BLaER1 treated with 17β-estradiol and CSF1 and Interleukin-3, amounts not matched to agents 10 nM and 100 nM (cell line): ENCODE measurements around the gene TENM4.

Source experiments
- H3K27ac ChIP-seq, 11 experiments: shearing (Covaris generic); formaldehyde crosslinking; 2 replicates each; pipeline ENCODE4 v1.8.1; 2022
- H3K27me3 ChIP-seq, 11 experiments: shearing (Covaris generic); formaldehyde crosslinking; 2 replicates each; pipeline ENCODE4 v1.8.1; 2022
- H3K36me3 ChIP-seq, 11 experiments: shearing (Covaris generic); formaldehyde crosslinking; 2 replicates each; pipeline ENCODE4 v1.8.1; 2022
- H3K4me1 ChIP-seq, 10 experiments: shearing (Covaris generic); formaldehyde crosslinking; 2 replicates each; pipeline ENCODE4 v1.8.1; 2022
- H3K4me2 ChIP-seq, 11 experiments: shearing (Covaris generic); formaldehyde crosslinking; 2 replicates each; pipeline ENCODE4 v1.8.1; 2022
- H3K4me3 ChIP-seq, 10 experiments: shearing (Covaris generic); formaldehyde crosslinking; 2 replicates each; pipeline ENCODE4 v1.8.1; 2022
- H3K9ac ChIP-seq, 11 experiments: shearing (Covaris generic); formaldehyde crosslinking; 2 replicates each; pipeline ENCODE4 v1.8.1; 2022
- H3K9me3 ChIP-seq, 11 experiments: shearing (Covaris generic); formaldehyde crosslinking; replicated peaks in 1 of 11; 2 replicates each; pipeline ENCODE4 v1.8.1; 2022
- H4K20me1 ChIP-seq, 11 experiments: shearing (Covaris generic); formaldehyde crosslinking; 2 replicates each; pipeline ENCODE4 v1.8.1; 2022
- Cebpa-rat ChIP-seq, 11 experiments: shearing (Covaris generic); IDR thresholded peaks; 2 replicates each; pipeline ENCODE4 v1.8.1; 2022

The TENM4 gene

GRCh38 chr11:78669249-78669648, 771.6 kb downstream of the TENM4 start:
- Histone ChIP-seq H3K4me2 (no peak overlapping the region), H3K4me1 (no peaks in the 10 kb centered on the region), H3K9me3 (peaks cover 0 to 16% (median 0%) of the 10 kb centered on the region in 11 experiments; a peak in 5 of 22 replicates), H3K36me3 (peaks cover 0 to 57% (median 25%) of the 10 kb centered on the region in 11 experiments; a peak in 13 of 22 replicates), H3K4me3 (no peak overlapping the region), H3K9ac (no peak overlapping the region), H3K27ac (no peak overlapping the region), H4K20me1 (no peaks in the 10 kb centered on the region), H3K27me3 (no peaks in the 10 kb centered on the region)
- TF ChIP-seq Cebpa-rat (IDR thresholded peaks at IDR 0.05), result no peak

- Histone ChIP-seq H3K27me3 (no peaks in the 10 kb centered on the region), H3K36me3 (peaks cover 0 to 57% (median 25%) of the 10 kb centered on the region in 11 experiments; a peak in 13 of 22 replicates), H4K20me1 (no peaks in the 10 kb centered on the region), H3K4me1 (no peaks in the 10 kb centered on the region), H3K4me2 (no peak overlapping the region), H3K9me3 (peaks cover 0 to 16% (median 0%) of the 10 kb centered on the region in 11 experiments; a peak in 5 of 22 replicates), H3K27ac (no peak overlapping the region), H3K4me3 (no peak overlapping the region), H3K9ac (no peak overlapping the region)
- no peak for TF ChIP-seq Cebpa-rat (IDR thresholded peaks at IDR 0.05)
These were observed 773.4 kb downstream of the TENM4 start for GRCh38 chr11:78667461-78667860.

GRCh38 chr11:78666675-78667160, 774.1 kb downstream of the TENM4 start:
- peaks cover 0 to 16% (median 0%) of the 10 kb centered on the region in 11 experiments; a peak in 5 of 22 replicates for H3K9me3 ChIP-seq
- no peaks in the 10 kb centered on the region for H4K20me1 ChIP-seq
- no peaks in the 10 kb centered on the region for H3K27me3 ChIP-seq
- TF ChIP-seq Cebpa-rat (IDR thresholded peaks at IDR 0.05), result no peak
- H3K4me2 ChIP-seq, result no peak overlapping the region
- peaks cover 0 to 55% (median 25%) of the 10 kb centered on the region in 11 experiments; a peak in 13 of 22 replicates for H3K36me3 ChIP-seq
- H3K4me3 ChIP-seq, result no peak overlapping the region
- H3K9ac ChIP-seq, result no peak overlapping the region
- H3K27ac ChIP-seq, result no peak overlapping the region
- H3K4me1 ChIP-seq, result no peaks in the 10 kb centered on the region

- H3K9me3 ChIP-seq, result peaks cover 0 to 8% (median 0%) of the 10 kb centered on the region in 11 experiments; a peak in 4 of 22 replicates
- no peaks in the 10 kb centered on the region for H4K20me1 ChIP-seq
- TF ChIP-seq Cebpa-rat (IDR thresholded peaks at IDR 0.05), result no peak
- H3K36me3 ChIP-seq, result peaks cover 0 to 46% (median 9%) of the 10 kb centered on the region in 11 experiments; a peak in 13 of 22 replicates
- H3K27ac ChIP-seq, result no peak overlapping the region
- no peak overlapping the region for H3K9ac ChIP-seq
- H3K4me1 ChIP-seq, result no peaks in the 10 kb centered on the region
- H3K27me3 ChIP-seq, result no peaks in the 10 kb centered on the region
- no peak overlapping the region for H3K4me3 ChIP-seq
- H3K4me2 ChIP-seq, result no peak overlapping the region
These were observed 776.2 kb downstream of the TENM4 start for GRCh38 chr11:78664636-78665035.

- no peaks in the 10 kb centered on the region for H3K9me3 ChIP-seq
- no peaks in the 10 kb centered on the region for H3K27me3 ChIP-seq
- no peak overlapping the region for H3K4me3 ChIP-seq
- H3K4me1 ChIP-seq, result no peaks in the 10 kb centered on the region
- H4K20me1 ChIP-seq, result no peaks in the 10 kb centered on the region
- no peak for TF ChIP-seq Cebpa-rat (IDR thresholded peaks at IDR 0.05)
- peaks cover 0 to 39% (median 0%) of the 10 kb centered on the region in 11 experiments; a peak in 7 of 22 replicates for H3K36me3 ChIP-seq
- H3K9ac ChIP-seq, result no peak overlapping the region
- no peak overlapping the region for H3K27ac ChIP-seq
- no peak overlapping the region for H3K4me2 ChIP-seq
These were observed 778.0 kb downstream of the TENM4 start for GRCh38 chr11:78662811-78663210.

- Histone ChIP-seq H3K36me3 (peaks cover 0 to 29% (median 0%) of the 10 kb centered on the region in 11 experiments; a peak in 7 of 22 replicates), H3K9ac (no peak overlapping the region), H3K4me1 (no peaks in the 10 kb centered on the region; a peak in 1 of 20 replicates), H3K4me3 (no peak overlapping the region), H4K20me1 (no peaks in the 10 kb centered on the region), H3K9me3 (no peaks in the 10 kb centered on the region), H3K27ac (no peak overlapping the region), H3K27me3 (no peaks in the 10 kb centered on the region), H3K4me2 (no peak overlapping the region)
- TF ChIP-seq Cebpa-rat (IDR thresholded peaks at IDR 0.05), result no peak
These were observed 780.4 kb downstream of the TENM4 start for GRCh38 chr11:78660471-78660870.

- Histone ChIP-seq H3K27me3 (no peaks in the 10 kb centered on the region), H4K20me1 (no peaks in the 10 kb centered on the region), H3K4me3 (no peak overlapping the region), H3K27ac (no peak overlapping the region), H3K4me2 (no peak overlapping the region), H3K9ac (no peak overlapping the region), H3K4me1 (no peaks in the 10 kb centered on the region; a peak in 1 of 20 replicates), H3K9me3 (no peaks in the 10 kb centered on the region), H3K36me3 (peaks cover 0 to 28% (median 0%) of the 10 kb centered on the region in 11 experiments; a peak in 6 of 22 replicates)
- no peak for TF ChIP-seq Cebpa-rat (IDR thresholded peaks at IDR 0.05)
These were observed 781.2 kb downstream of the TENM4 start for GRCh38 chr11:78659326-78660270.

GRCh38 chr11:78657968-78658839, 782.6 kb downstream of the TENM4 start:
- Histone ChIP-seq H3K9me3 (no peaks in the 10 kb centered on the region), H4K20me1 (no peaks in the 10 kb centered on the region), H3K36me3 (peaks cover 0 to 28% (median 0%) of the 10 kb centered on the region in 11 experiments; a peak in 6 of 22 replicates), H3K4me3 (no peak overlapping the region), H3K4me1 (no peaks in the 10 kb centered on the region; a peak in 1 of 20 replicates), H3K9ac (no peak overlapping the region), H3K27me3 (no peaks in the 10 kb centered on the region), H3K27ac (no peak overlapping the region), H3K4me2 (no peak overlapping the region)
- TF ChIP-seq Cebpa-rat (IDR thresholded peaks at IDR 0.05), result no peak

GRCh38 chr11:78657441-78657840, 783.4 kb downstream of the TENM4 start:
- no peaks in the 10 kb centered on the region for H3K27me3 ChIP-seq
- H3K9me3 ChIP-seq, result no peaks in the 10 kb centered on the region
- H3K36me3 ChIP-seq, result peaks cover 0 to 28% (median 0%) of the 10 kb centered on the region in 11 experiments; a peak in 6 of 22 replicates
- H3K4me2 ChIP-seq, result no peak overlapping the region
- H4K20me1 ChIP-seq, result no peaks in the 10 kb centered on the region
- H3K4me3 ChIP-seq, result no peak overlapping the region
- no peaks in the 10 kb centered on the region; a peak in 1 of 20 replicates for H3K4me1 ChIP-seq
- TF ChIP-seq Cebpa-rat (IDR thresholded peaks at IDR 0.05), result no peak
- no peak overlapping the region for H3K27ac ChIP-seq
- H3K9ac ChIP-seq, result no peak overlapping the region
